ENCODE measurements around the gene PATE2.

- no peak for TF ChIP-seq POLR2A (IDR thresholded peaks at IDR 0.05; ENCODE audit: low read depth, low read length)
- no peak for TF ChIP-seq POLR2AphosphoS5 (IDR thresholded peaks at IDR 0.05; ENCODE audit: low read depth, low read length)
- no peak for TF ChIP-seq TAF1 (IDR thresholded peaks at IDR 0.05; ENCODE audit: borderline replicate concordance, low read depth, low read length)
Observed at GRCh38 chr11:125799808-125800207, 21.2 kb upstream of the PATE2 start.

All from GM12892 (cell line).